Activated CD4-positive, alpha-beta T cell treated with anti-CD3 and anti-CD28 coated beads for 4 hours (primary cell): ENCODE results near the gene TNKS1BP1.
"Not testable (repeated sequence)": the region's sequence is repeated elsewhere in the genome, so short reads cannot be mapped to it uniquely, and the experiment has no call there.

Experiments used
- DNase-seq, 2 donors: peaks; one replicate each; pipeline ENCODE4 v3.0.0-alpha.2; 2020

The TNKS1BP1 gene, protein sequence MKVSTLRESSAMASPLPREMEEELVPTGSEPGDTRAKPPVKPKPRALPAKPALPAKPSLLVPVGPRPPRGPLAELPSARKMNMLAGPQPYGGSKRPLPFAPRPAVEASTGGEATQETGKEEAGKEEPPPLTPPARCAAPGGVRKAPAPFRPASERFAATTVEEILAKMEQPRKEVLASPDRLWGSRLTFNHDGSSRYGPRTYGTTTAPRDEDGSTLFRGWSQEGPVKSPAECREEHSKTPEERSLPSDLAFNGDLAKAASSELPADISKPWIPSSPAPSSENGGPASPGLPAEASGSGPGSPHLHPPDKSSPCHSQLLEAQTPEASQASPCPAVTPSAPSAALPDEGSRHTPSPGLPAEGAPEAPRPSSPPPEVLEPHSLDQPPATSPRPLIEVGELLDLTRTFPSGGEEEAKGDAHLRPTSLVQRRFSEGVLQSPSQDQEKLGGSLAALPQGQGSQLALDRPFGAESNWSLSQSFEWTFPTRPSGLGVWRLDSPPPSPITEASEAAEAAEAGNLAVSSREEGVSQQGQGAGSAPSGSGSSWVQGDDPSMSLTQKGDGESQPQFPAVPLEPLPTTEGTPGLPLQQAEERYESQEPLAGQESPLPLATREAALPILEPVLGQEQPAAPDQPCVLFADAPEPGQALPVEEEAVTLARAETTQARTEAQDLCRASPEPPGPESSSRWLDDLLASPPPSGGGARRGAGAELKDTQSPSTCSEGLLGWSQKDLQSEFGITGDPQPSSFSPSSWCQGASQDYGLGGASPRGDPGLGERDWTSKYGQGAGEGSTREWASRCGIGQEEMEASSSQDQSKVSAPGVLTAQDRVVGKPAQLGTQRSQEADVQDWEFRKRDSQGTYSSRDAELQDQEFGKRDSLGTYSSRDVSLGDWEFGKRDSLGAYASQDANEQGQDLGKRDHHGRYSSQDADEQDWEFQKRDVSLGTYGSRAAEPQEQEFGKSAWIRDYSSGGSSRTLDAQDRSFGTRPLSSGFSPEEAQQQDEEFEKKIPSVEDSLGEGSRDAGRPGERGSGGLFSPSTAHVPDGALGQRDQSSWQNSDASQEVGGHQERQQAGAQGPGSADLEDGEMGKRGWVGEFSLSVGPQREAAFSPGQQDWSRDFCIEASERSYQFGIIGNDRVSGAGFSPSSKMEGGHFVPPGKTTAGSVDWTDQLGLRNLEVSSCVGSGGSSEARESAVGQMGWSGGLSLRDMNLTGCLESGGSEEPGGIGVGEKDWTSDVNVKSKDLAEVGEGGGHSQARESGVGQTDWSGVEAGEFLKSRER (N-terminal part only)

DNA sequence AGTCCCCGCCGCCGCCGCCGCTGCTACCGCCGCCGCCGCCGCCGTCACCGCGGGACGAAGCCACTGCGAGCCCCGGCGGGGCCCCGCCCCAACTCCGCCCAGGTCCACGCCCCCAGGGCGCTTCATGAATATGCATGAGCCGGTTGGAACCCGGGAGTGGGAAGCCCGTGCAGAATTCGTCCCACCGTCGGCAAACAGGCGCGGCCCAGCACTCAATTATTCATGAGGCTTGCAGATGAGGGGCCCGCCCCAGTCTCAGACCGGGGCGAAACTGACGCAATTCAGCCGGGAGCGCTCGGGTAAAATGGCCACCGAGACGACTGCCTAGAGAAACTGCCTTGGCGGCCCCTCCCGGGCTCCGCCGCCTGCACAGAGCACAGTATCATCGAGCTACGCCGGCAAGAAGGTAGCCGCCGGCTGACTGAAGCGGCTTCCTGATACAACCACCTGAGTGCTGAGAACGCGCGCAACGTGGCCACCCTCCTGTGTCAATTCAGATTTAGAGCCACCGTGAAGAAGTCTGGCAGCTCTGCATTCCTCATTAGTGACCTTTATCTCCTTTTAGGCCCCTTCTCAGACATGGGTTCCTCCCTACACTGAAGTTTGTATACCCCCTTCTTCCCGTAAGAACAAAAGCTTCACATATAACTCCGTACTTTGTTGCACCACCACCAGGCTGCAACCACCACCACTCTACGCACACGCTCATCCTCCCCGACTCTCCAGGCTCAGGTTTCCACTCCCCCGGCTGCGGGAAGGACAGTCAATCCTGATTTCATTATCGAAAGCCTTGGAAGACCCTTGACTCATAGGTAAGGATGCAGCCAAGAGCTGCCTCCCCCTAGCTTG lies at the start of gene TNKS1BP1:
TNKS1BP1 (minus strand) TSS at position 67 of the 849 bp plus-strand sequence. CDS start 3,067 bp downstream, outside the sequence.
- DNase-seq: peak; percentile 91

DNA sequence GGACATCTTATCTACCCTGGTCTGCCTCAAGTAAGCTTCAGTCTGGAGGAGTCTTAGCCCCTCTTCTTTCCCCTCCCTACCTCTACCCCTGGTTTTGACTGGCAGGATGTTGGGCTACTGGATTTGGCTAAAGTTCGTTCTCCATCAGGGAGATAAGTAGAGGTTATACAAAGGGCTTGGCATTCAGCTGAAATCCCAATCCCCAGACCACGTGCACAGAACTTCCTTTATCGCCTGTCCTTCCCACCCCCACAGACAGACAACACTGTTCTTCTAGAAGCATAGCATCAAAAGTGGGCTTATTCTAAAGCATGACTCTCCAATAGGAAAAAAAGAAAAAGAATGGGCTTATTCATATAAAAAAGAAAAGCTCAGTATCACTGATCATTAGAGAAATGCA lies 48.4 kb upstream of the TNKS1BP1 start:
- no peak for DNase-seq

DNA sequence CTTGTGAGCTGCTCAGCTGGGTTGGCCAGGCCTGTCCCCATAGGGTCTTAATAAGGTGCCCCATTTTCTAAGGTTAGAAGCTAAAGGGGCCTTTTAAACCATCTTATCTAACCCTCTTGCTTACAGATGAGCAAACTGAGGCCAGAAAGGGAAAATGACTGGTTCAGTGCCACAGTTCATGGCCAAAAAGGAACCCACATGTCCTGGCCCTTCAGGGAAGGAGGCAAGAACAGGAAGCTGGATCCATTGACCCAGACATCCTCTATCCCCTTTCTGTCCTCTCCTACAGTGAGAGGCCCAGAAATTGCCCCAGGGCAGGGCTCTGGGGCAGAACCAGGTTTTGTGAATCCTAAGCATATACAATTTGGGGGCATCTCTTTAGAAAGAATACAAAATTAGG lies 46.2 kb upstream of the TNKS1BP1 start:
- DNase-seq: no peak

DNA sequence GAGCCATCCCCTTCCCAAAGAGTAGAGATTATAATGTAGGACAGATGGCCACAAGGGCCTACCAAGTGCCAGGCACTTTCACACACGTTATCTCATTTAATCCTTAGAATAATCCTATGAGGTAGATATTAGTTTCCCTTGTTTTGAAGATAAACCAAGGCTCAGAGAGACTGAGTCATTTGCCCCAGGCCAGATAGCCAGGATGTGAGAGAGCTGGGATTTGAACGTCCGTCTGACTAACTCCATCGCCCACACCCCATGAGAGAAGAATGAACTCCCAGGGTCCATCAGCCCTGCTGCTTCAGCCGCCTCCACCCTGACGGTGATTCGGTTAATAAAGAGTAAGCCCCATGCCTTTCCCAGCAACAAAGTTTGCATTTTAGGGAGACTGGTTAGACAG lies 45.5 kb upstream of the TNKS1BP1 start:
- no peak for DNase-seq

DNA sequence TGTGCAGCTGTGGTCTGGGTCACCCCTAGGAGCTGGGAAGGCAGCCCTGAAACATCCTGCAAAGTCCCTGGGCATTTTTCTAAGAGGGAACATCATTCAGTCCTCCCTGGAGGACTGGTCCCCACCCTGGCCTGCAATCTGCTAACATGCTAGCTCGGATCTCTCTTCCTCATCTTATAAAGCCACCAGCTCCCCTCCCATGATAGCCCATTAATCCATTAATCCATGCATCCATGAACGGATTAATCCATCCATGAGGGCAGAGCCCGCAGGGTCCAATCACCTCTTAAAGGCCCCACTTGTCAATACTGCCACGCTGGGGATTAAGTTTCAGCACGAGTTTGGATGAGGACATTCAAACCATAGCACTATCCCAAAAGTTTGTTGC lies 44.1 kb upstream of the TNKS1BP1 start:
- no peak for DNase-seq

DNA sequence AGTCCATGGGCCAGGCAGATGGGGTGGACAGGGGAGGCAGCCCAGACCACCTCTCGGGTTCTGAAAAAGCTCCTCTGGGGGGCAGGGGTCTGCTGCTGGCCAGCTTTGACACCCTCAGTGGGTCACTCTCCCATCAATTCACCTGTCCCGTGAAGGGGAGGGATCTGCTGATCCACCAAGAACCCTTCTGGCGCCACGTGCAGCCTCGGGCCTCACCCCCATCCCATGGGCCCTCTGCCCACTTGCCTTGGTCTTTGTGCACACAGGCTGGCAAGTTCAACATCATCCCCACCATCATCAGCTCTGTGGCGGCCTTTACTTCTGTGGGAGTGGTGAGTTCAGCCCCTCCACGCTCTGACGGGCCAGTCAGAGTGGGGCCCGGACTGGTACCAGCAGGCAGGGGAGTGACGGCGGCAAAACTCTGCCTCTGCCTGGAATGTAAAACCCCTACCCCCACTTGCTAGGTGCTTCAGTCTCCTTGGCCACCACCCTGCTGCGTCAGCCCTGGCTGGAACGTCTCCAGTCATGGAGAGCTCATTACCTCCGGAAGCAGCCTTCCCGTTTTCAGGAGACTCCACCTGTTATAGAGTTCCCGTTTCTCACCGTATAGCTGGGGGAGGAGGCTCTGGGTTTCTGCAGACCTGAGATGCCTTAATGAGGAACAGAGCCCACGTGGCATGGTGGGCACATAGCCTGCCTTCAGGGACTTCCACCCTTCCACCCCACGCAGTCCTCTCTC lies 43.5 kb upstream of the TNKS1BP1 start:
- DNase-seq: no peak

DNA sequence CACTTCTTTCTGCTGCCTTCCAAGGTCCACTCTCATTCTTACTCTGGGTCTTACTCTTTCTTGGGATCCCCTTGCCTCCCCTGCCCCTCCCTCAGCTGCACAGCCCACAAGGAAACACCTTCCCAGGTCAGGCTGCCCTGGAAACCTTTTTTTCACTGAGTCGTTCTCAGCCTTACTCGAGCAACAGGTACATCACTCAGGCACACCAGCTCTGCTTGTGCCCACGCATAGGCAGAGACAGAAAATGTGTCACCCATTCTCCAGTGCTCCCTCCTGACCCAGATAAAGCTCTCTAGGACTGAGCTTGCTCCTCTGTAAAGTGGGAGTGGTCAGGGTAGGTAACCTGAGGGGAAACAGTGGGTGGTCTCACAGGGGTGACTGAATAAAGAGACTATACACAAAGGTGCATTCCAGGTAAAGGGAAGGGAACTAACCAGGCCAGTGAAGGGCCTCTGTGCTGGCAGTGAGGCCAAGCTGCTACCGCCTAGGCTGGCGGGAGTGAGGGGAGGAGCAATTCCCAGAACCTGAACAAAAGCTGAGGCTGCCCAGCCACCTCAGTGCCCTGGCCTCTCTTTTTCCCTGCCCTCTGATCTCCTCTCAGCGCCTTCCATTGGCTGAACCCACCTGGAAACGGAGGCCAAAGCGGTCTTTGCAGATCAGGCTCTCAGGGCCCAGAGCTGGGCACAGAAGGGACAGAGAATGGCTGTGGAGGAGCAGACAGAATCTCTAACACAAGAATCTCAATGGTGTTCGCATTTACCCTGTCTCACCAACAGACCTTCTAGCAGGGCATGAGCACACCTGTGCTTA lies 40.3 kb upstream of the TNKS1BP1 start:
- DNase-seq: no peak

DNA sequence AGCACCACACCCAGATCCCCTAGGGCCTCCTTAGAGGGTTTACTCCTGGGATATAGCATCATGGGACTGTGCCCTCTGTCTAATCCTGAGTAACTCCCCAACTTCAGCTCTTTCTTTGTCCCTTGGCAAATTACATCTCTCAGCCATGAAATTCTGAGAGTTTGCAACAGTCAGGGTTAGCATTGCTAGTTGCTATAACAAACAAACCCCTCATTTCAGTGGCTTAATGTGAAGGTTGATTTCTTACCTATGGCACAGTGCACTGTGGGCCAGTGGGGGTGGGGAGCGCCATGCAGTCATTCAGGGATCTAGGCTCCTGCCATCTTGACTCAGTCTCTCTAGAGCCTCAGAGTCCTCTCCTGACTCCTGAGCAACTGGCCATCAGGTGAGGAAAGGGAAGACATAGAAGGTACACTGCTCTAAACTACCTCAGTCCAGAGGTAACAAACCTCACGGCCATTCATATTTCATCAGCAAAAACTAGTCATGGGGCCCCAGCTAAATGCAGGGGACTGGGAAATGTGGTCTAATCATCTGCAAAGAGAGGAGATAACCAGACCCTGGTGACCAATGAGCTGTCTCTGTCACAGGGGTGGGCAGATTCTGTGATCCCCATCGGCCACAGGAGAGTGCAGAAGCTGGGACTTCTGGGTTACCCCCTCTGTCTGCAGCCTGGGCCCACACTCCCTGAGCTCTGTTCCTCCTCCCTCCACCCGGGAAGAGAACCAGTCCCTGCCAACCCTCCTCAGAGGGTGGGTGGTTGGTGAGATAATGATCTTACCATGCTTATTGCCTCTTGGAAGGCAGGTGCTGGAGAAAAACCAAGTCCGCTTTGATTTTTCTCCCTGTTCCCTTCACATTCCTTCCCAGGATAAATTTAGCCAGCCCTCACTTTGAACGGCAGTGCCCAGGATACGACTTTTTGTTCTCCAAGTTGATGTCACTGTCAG lies 38.7 kb upstream of the TNKS1BP1 start:
- DNase-seq: no peak

DNA sequence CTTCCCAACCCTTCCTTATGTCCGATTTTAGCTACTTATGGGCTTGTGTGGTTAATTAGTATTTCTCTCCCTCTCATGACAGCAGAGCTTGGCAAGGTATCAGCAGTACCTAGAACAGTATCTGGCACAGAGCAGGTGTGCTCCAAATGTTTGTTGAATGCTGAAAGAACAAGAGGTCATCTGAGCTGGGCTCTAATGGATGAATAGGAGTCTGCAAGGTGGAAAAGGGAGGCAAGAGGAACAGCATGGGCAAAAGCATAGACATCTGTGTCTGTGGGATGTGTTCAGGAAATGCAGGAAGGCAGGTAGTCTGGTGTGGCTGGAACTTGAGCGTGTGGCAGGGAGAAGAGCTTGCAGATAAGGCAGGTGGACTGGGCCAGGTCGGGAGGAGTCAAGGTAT lies 37.2 kb upstream of the TNKS1BP1 start:
- no peak for DNase-seq

DNA sequence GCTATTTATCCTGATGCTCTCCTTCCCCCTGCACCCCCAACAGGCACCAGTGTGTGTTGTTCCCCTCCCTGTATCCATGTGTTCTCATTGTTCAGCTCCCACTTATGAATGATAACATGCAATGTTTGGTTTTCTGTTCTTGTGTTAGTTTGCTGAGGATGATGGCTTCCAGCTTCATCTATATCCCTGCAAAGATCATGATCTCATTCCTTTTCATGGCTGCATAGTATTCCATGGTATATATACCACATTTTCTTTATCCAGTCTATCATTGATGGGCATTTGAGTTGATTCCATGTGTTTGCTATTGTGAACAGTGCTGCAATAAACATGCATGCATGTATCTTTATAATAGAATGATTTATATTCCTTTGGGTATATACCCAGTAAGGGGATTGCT lies 36.7 kb upstream of the TNKS1BP1 start:
- not testable (repeated sequence) for DNase-seq

DNA sequence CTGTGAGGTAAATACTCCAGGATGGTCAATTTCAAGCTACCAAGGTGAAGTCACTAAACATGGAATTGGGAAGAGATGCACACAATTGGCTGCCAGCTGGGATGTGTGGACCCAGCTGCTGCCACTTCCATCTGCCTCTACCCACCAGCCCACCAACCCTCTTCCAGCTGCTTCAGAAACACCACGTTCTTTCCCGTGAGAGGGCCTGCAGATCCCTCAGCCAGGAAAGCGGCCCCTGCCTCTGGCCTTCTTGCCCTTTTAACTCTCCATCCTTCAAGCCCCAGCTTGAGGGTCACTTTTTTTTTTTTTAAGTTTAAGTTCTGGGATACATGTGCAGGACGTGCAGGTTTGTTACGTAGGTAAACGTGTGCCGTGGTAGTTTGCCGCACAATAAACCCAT lies 36.2 kb upstream of the TNKS1BP1 start:
- no peak for DNase-seq

DNA sequence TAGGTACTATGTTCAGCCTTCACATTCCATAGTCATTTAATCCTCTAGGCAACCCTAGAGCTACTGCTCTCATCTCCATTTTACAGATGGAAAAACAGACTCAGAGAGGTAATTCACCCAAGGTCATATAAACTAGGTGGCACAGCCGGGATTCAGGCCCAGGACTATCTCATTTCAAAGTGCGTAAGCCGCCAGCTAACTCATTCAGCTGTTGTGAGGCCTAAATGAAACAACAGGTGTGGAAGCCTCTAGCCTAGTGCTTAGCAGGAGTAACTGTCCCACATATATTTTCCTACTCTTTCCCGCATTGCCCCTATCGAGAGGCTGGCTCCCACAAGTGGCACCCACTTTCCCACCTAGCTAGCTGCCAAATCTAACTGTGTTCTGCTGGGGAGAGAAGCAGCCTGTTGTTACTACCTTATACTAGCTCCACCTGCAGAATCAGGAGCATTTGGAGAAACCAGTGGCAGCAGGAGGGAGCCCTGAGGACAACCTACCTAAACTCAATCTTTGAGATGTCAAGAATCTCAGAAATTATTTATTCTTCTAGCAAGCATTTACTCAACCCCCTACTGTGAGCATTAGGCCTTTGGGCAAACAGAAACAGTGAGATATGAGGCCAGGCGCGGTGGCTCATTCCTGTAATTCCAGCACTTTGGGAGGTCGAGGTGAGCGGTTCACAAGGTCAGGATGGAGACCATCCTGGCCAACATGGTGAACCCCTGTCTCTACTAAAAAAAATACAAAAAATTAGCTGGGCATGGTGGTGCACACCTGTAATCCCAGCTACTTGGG lies 35.3 kb upstream of the TNKS1BP1 start:
- DNase-seq: no peak

DNA sequence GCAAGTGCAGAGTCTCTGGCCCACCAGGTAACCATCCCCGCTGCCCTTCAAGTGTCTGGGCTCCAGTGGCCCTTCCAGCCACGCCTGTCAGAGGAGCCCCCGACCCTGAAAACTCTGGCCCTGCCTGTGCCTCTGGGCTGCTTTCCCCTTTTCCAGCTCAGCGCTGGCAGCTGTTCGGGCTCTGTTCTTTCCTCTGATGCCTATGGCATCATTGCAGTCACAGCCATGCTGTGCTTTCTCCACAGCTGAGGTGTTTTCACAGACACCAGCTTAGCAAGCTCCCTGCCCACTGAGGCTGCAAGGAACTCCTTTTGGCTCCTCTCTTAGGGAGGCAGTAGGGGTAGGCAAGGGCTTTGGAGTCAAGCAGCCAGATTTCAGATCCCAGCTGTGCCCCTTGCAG lies 34.6 kb upstream of the TNKS1BP1 start:
- no peak for DNase-seq

DNA sequence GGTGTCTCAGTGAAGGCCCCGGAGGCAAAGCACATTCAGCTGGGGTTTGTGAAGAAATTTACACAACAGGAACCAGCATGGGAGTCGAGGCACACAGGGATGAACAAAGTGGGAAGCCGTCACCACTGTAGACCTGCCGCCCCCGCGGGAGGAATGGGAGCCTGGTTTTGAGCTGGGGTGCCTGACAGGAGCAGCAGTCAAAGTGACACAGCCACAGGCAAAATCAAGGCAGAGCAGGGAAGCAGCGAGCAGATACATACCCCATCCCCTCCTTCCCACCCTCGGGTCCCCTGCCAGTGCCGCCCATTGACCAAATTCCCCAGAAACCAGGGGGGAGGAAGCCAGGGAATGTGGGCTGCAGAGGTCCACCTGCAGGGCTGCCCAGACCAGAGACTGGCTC lies 34.2 kb upstream of the TNKS1BP1 start:
- DNase-seq: no peak

DNA sequence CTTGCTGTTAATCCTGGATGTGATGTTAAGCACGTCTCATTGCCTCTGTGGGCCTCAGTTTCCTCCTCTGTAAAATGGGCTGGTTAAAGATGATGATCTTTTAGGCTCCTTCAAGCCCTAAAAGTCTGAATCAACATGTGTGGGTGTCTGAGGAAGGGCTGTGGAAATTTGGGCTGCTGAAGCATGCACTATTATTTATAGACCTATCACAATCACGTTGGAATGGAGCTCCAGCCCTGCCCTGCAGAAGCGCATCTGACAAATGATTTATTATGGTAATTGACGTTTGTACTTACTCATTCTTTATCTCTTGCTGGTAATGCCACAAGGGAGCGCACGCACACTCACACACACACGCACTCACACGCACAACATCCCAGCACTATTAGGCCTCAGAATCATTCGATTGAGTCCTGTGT lies 33.8 kb upstream of the TNKS1BP1 start:
- no peak for DNase-seq

DNA sequence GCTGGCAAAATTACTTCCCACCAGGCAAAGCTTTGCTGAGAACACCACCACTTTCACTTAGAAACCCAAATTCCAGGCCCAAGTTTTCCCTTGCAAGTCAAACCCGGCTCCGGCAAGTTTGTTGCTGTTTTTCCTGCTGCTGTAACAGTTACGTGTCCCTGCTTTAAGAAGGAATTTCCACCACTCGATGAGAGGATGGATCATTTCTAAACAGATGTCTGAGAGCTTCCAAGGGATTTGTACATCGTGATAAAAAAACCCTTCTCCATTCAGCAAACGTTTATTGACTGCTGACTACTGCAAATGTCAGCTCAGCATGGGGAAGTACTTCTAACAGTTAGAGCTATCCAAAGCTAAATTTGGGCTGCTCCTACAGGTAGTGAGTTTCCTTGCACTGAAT lies 33.1 kb upstream of the TNKS1BP1 start:
- DNase-seq: no peak

DNA sequence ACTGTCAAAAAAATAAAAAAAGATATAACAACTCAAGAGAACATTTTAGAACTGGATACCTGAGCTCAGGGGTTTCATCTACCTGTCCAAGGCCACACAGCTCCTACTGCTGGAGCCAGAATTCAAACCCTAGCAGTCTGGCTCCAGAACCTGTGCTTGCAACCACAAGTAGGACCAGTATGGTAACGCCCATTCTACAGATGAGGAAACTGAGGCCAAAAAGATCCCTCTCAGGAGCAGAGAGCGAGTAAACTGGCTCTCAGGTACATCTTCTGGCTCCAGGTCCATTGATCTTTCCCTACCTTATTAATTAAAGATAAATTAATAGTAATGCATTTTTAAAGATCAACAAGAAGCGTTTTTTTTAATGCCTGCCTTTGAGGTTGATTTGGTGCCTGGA lies 32.6 kb upstream of the TNKS1BP1 start:
- DNase-seq: no peak

DNA sequence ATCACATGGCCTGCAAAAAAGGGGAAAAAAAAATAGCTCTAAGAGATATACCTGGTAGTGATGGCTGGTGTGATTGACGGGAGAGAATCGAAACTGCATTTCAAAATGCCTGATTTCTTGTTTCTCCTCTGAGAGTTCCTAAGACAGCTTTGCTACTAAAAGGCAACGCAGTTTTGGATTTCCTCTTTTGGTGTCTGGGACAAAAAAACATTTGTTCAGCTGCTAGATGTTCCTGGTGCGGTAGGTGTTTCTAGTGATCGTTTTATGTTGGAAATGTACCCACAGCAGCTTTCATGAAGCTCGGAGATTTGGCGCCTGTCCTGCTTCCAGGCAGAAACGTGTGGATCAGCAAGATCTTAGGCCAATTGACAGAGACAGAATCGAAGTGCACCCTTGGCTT lies 31.5 kb upstream of the TNKS1BP1 start:
- no peak for DNase-seq

DNA sequence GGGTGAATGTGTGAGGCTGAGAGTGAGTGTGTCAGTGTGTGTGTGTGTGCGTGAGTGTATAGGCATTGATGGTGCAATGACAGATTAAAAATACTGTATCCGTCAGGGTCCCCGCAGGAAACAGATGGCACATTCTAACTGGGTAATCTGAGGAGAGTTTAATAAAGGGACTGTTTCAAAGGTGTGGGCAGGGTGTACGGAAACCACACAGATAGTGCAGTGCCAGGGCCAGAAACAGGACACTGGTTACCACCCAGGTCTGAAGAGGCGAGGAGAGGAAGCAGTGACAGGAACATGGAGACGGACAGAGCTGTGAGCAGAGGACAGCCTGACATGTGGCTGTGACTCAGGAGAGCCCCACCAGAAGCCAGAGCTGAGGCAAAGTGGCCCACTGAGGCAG lies 29.9 kb upstream of the TNKS1BP1 start:
- DNase-seq: no peak
